GM12872 (cell line): ENCODE measurements around the gene PVR.

Source experiments
- CTCF ChIP-seq: IDR thresholded peaks from 3 replicates; pipeline ENCODE4 v1.5.1; 2011; ENCODE audit warnings: low read depth, mild to moderate bottlenecking, low read length, moderate library complexity; ENCODE audit not compliant: insufficient read depth

Gene PVR

GRCh38 chr19:44694184-44694579 is 50.5 kb downstream of the PVR start:
- peak; percentile 48 for TF ChIP-seq CTCF

- TF ChIP-seq CTCF, result no peak
Observed at GRCh38 chr19:44696939-44697669, 53.4 kb downstream of the PVR start.

GRCh38 chr19:44697670-44698034 is 53.9 kb downstream of the PVR start:
- no peak for TF ChIP-seq CTCF

GRCh38 chr19:44698492-44699201 is 54.9 kb downstream of the PVR start, which contains the start of gene CEACAM16:
Gene CEACAM16, plus strand, starts transcription at chr19:44699151. Its CDS starts 2,306 bp downstream, at chr19:44701457.
- no peak for TF ChIP-seq CTCF

DNA sequence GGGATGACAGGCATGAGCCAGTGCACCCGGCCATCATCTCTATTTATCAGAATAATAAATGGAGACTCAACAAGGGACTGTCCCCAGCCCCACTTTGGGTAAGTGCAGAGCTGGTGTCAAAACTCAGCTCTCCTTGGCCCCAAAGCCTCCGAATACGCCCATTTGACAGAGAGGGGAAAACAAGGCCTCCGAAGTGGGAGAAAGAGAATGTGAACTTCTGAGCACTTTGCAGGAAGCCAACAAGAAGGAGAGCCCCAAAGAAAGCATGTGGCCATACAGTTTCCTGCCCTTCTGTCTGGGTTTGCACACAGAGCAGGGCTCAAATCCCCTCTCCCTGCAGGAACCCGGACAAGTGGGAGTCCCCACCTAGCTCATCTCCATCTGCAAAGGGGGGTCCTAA is 56.8 kb downstream of the PVR start:
- no peak for TF ChIP-seq CTCF

DNA sequence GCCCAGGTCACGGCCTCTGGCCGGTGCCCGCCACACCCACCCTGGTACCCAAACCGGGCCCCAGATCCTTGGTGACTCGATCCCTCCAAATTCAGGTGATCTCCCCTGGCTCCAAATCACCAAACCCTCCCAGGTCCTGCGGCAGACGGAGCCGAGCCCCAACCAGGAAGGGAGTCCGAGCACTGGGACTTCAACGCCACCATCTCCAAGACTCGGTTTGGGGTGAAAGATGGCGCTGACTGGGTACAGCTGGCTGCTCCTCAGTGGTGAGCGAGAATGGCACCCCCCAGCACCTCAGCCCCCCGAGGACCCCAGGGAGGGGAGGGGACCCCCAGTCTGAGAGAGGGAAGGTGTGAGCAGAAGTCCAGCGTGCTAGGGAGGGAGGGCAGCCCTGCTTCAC is 57.5 kb downstream of the PVR start:
- TF ChIP-seq CTCF, result no peak

GRCh38 chr19:44702551-44703176 is 59.0 kb downstream of the PVR start:
- TF ChIP-seq CTCF, result no peak
